Ammon's horn (tissue), 1 donor: ENCODE data around the gene CYP2J2.
"Not testable (repeated sequence)": the region's sequence is repeated elsewhere in the genome, so short reads cannot be mapped to it uniquely, and the experiment has no call there.

ENCODE experiments used
- DNase-seq: peaks from one replicate; pipeline ENCODE4 v3.0.0-alpha.2; 2016; ENCODE audit warnings: low spot score

Gene CYP2J2

GRCh38 chr1:59857679-59858354 lies 68.8 kb downstream of the CYP2J2 start:
- no peak for DNase-seq

DNA sequence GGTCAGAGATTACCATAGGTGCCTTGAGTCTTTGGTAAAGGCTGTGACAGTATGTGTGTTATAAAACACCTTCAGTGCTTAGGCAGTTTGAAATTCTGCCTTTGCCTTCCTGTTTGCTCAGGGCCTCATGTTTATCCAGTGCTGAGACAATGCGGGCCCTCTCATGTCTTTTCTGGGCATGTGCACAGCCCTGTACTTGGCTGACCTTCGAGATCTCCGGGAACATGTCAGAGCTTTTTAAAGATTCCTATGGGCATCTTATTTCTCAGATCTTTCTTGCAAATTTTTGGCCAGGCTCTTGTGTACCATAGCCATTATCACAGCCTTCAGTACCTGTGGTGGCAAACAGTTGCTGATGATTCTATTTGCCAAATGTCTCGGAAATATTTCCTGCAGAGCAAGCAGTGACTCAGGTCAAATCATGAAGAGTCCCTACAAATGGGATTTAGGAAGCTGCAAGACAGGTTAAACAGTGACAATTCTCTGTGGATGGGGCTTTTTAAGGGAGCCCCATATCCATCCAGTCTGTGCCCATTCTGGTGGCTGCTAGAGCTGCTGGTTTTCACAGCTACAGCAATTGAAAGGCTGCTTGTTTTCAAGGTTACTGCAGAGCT lies 69.7 kb downstream of the CYP2J2 start:
- DNase-seq: no peak

DNA sequence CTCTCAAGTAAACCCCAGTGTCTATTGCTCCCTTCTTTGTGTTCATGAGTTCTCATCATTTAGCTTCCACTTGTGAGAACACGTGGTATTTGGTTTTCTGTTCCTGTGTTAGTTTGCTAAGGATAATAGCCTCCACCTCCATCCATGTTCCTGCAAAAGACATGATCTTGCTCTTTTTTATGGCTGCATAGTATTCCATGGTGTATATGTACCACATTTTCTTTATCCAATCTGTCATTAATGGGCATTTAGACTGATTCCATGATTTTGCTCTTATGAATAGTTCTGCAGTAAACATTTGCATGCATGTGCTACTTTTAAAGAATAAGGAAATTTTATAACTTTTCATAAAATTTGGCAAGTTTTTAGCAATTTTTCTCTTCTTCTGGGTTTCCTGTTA lies 71.3 kb downstream of the CYP2J2 start:
- not testable (repeated sequence) for DNase-seq

- no peak for DNase-seq
Measured at GRCh38 chr1:59852117-59852516, 74.5 kb downstream of the CYP2J2 start.

GRCh38 chr1:59846895-59847282 lies 79.7 kb downstream of the CYP2J2 start:
- no peak for DNase-seq

- DNase-seq: no peak
Measured at GRCh38 chr1:59846209-59846894, 80.2 kb downstream of the CYP2J2 start.

- no peak for DNase-seq
Measured at GRCh38 chr1:59845091-59845490, 81.5 kb downstream of the CYP2J2 start.
